ENCODE data around the gene ATP9A. TPM values are rescaled to one million over a fixed set of nuclear protein-coding genes. Genes with fewer than 3 reads are reported as not detected.

The ATP9A gene
- polyA plus RNA-seq, 3 donors = 0.04 TPM; not detected in 2

GRCh38 chr20:51769976-51770615 is 1.9 kb upstream of the ATP9A start:
- H3K9ac ChIP-seq (ENCODE audit: insufficient read depth, low read length, poor library complexity, severe bottlenecking) = no peak overlapping the region
- intact Hi-C loops (cut with micrococcal nuclease) = no loop called here
- no peaks in the 10 kb centered on the region for H3K36me3 ChIP-seq (replicated peaks in 1 of 2; ENCODE audit: control insufficient read depth in 1 of 2, insufficient read depth in 2 of 2, low read length in 2 of 2)
- 79% methylated on average over 2 of the region's 9 CpGs for WGBS (ENCODE audit: insufficient coverage)
- H3K27ac Mint-ChIP-seq = no peak overlapping the region
- peak overlapping the region in 1 of 2 donors; percentile 18 for H3K4me3 Mint-ChIP-seq
- H3K27me3 Mint-ChIP-seq (ENCODE audit: low read depth in 3 of 3) = peaks cover 36 to 45% (median 38%) of the 10 kb centered on the region in 3 donors
- no peaks in the 10 kb centered on the region for H3K79me2 ChIP-seq (ENCODE audit: insufficient read depth, low read length)
- H4K20me1 ChIP-seq (ENCODE audit: insufficient read depth, low read length) = no peaks in the 10 kb centered on the region
- DNase-seq = no peak
- peaks cover 3 to 7% of the 10 kb centered on the region in 2 donors for H3K36me3 Mint-ChIP-seq
- H3K27ac ChIP-seq (ENCODE audit: low read depth in 1 of 2, low read length in 2 of 2) = no peak overlapping the region
- peaks cover 0 to 4% of the 10 kb centered on the region in 2 donors for H3K9me3 ChIP-seq (replicated peaks in 1 of 2; ENCODE audit: control insufficient read depth in 1 of 2, insufficient read depth in 1 of 2, low read length in 2 of 2)
- H3K4me3 ChIP-seq (replicated peaks in 1 of 3; ENCODE audit: low read depth in 2 of 3, low read length in 3 of 3) = no peak overlapping the region
- H2AFZ ChIP-seq (ENCODE audit: insufficient read depth, low read depth, low read length, poor library complexity, severe bottlenecking) = no peak overlapping the region
- peaks cover 19% of the 10 kb centered on the region for H3K4me1 Mint-ChIP-seq
- peaks cover 17 to 44% of the 10 kb centered on the region in 2 donors for H3K27me3 ChIP-seq (ENCODE audit: control insufficient read depth in 2 of 2, insufficient read depth in 2 of 2, low read length in 2 of 2)
- H3K9me3 Mint-ChIP-seq = peaks cover 0 to 10% (median 4%) of the 10 kb centered on the region in 7 donors
- no peak overlapping the region for H3K4me2 ChIP-seq (replicated peaks; ENCODE audit: extremely low read depth, low read length, poor library complexity, severe bottlenecking)
- no peak for TF ChIP-seq CTCF (IDR thresholded peaks at IDR 0.05)
- H3K4me1 ChIP-seq (ENCODE audit: control insufficient read depth in 1 of 2, insufficient read depth in 2 of 2, low read length in 2 of 2) = peaks cover 11% of the 10 kb centered on the region in 2 donors

DNA sequence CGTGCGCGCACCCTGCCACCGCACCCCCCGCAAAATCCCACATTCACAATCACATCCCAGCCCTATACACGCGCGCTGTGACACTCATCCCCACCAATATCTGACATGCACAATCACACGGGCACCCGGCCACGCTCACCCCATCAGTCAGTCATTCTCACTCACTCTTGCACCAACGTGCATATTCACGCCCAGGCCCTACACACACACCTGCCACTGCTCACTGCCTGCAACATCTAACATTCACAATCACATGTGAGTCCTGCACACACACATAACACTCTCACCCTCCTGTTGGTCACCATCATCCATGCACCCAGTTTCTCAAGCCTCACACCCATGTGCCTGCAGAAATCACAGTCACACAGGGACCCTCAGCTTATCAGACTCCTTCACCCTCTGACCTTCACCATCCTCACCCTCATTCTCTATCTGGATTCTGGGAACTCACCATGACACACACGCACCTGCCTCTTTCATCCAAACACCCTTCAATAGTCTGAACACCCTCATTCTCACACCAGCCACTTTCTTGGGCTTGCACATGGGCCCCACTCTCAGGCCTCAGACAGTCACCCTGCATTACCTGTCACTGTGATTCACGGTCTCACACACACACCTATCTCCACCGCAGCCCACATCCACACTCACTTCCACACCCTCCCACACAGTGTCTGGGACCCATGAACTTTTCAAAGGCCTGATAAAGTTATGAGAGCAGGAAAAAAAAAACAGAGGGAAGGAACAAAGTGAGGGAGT is 748 bp upstream of the ATP9A start:
- H3K9me3 ChIP-seq (replicated peaks in 1 of 2; ENCODE audit: control insufficient read depth in 1 of 2, insufficient read depth in 1 of 2, low read length in 2 of 2) = peaks cover 0 to 4% of the 10 kb centered on the region in 2 donors
- peak overlapping the region in 1 of 7 donors; percentile 17 for H3K27ac Mint-ChIP-seq
- no peak overlapping the region for H3K4me3 ChIP-seq (replicated peaks in 1 of 3; ENCODE audit: low read depth in 2 of 3, low read length in 3 of 3)
- peaks cover 11% of the 10 kb centered on the region in 2 donors for H3K4me1 ChIP-seq (ENCODE audit: control insufficient read depth in 1 of 2, insufficient read depth in 2 of 2, low read length in 2 of 2)
- no peak for DNase-seq
- peaks cover 17 to 44% of the 10 kb centered on the region in 2 donors for H3K27me3 ChIP-seq (ENCODE audit: control insufficient read depth in 2 of 2, insufficient read depth in 2 of 2, low read length in 2 of 2)
- 29% methylated on average over 10 of the region's 16 CpGs for WGBS (ENCODE audit: insufficient coverage)
- H4K20me1 ChIP-seq (ENCODE audit: insufficient read depth, low read length) = no peaks in the 10 kb centered on the region
- H2AFZ ChIP-seq (ENCODE audit: insufficient read depth, low read depth, low read length, poor library complexity, severe bottlenecking) = no peak overlapping the region
- peaks cover 3 to 7% of the 10 kb centered on the region in 2 donors for H3K36me3 Mint-ChIP-seq
- peak overlapping the region; percentile 58 to 82 for H3K4me3 Mint-ChIP-seq
- H3K36me3 ChIP-seq (replicated peaks in 1 of 2; ENCODE audit: control insufficient read depth in 1 of 2, insufficient read depth in 2 of 2, low read length in 2 of 2) = no peaks in the 10 kb centered on the region
- H3K27me3 Mint-ChIP-seq (ENCODE audit: low read depth in 3 of 3) = peaks cover 36 to 46% (median 42%) of the 10 kb centered on the region in 3 donors
- peaks cover 0 to 10% (median 4%) of the 10 kb centered on the region in 7 donors for H3K9me3 Mint-ChIP-seq
- no peak overlapping the region for H3K9ac ChIP-seq (ENCODE audit: insufficient read depth, low read length, poor library complexity, severe bottlenecking)
- intact Hi-C loops (cut with micrococcal nuclease) = no loop called here
- no peak for TF ChIP-seq CTCF (IDR thresholded peaks at IDR 0.05)
- H3K27ac ChIP-seq (ENCODE audit: low read depth in 1 of 2, low read length in 2 of 2) = no peak overlapping the region
- peaks cover 25% of the 10 kb centered on the region for H3K4me1 Mint-ChIP-seq
- H3K79me2 ChIP-seq (ENCODE audit: insufficient read depth, low read length) = no peaks in the 10 kb centered on the region
- no peak overlapping the region for H3K4me2 ChIP-seq (replicated peaks; ENCODE audit: extremely low read depth, low read length, poor library complexity, severe bottlenecking)
